Stimulated activated CD8-positive, alpha-beta memory T cell treated with anti-CD3 and anti-CD28 coated beads, Interleukin-7, amount 100 ng/mL, for 4 hours (primary cell): ENCODE results near the gene RLN2.

ENCODE experiments used
- DNase-seq, 2 donors: peaks; one replicate each; pipeline ENCODE4 v3.0.0-alpha.2; 2020; ENCODE audit warnings: low read depth in 2 of 2

Gene RLN2

DNA sequence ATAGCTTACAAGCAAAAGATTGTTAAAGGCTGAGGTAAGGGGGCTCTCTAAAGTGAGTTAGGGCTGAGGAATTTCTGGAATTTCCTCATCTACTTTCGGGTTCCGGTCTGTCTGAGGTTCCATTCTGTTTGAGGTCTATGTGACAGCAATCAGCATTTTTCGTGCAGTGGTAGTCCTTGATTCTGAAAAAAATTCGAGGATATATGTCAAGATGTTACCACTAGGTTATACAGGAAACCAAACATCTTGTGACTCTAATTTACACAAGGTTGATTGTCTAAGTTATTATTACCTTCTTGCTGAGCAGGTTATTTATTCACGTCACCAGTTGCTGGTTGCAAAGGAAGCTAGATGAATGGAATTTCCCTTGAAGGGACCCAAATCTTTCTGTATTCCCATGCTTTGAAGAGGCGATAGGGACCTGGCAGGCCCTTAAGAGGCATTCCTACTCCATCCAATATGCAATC is 35.2 kb downstream of the RLN2 start:
- DNase-seq: no peak

DNA sequence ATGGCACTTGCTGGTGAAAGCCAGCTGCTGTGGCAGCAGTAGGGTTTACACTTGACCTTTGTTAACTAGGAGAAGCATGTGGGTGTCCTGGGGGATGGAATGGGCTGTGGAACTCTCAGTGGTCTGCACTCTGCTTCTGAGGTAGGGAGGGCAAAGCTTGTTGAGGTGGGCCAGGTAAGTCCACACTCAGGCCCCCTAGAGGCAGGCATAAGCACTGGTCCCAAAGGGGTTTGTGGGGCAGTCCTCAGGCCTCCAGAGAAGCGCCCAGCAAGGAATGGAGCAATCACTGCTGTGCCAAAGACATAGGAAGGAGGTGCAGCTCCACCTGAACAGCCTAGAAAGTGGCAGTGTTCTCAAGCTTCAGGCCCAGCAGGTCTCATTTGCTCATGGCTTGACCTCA is 38.6 kb downstream of the RLN2 start:
- no peak for DNase-seq

DNA sequence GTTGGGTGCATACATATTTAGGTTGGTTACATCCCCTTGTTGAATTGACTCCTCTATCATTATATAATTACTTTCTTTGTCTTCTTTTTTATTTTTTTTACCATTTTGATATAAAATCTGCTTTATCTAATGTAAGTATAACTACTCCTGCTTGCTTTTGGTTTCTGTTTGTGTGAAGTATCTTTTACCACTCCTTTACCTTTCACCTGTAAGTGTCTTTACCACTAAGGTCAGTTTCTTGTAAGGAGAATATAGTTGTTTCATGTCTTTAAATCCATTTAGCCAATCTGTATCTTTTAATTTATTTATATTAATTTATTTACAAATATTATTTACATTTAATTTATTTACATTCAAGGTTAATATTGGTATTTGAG is 40.3 kb downstream of the RLN2 start:
- no peak for DNase-seq

DNA sequence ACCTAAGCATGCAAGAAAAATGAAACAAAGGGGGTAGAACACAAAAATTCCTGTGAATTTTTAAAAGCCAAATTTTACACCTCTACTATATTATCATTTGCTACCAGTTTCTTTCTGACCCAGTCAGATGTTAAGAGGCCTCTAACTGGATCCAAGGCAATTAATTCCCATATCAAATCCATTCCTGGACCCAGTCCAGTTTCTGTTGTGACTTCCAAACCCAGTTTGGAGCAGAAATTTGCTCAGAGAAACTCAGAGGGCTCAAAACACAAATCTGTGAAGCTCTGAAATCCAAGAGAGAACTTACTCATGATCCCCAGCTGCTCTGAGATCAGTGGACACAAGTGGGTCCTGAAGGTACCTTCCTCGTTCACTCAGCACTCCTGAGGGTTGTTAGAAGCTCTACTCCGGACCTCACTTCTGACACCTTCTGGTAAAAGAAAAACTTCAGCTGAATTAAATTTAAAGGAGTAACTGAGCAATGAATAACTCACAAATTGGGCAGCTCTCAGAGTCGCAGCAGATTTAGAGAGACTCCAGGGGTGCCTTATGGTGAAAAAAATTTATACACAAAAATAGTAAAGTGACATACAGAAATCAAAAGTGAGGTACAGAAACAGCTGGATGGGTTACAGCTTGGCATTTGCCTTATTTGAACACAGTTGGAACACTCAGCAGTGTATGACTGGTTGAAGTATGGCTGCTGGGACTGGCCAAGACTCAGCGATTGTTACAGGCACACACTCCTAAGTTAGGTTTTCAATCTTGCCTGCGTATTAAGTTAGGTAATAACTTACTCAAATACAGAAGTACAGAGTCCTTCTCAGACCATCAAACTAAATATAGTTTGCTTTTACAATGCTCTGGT is 40.9 kb downstream of the RLN2 start:
- no peak for DNase-seq
